Epithelial cell of prostate (primary cell): Measurements from ENCODE around the gene R3HDM2.

Source experiments
- DNase-seq: peaks from one replicate; pipeline ENCODE4 v3.0.0-alpha.2; 2011; ENCODE audit warnings: low read depth, low spot score
- H3K27ac ChIP-seq: fragments of 450-650 bp; 2 replicates; pipeline ENCODE4 v1.5.1; 2017; ENCODE audit warnings: mild to moderate bottlenecking

R3HDM2 gene

DNA sequence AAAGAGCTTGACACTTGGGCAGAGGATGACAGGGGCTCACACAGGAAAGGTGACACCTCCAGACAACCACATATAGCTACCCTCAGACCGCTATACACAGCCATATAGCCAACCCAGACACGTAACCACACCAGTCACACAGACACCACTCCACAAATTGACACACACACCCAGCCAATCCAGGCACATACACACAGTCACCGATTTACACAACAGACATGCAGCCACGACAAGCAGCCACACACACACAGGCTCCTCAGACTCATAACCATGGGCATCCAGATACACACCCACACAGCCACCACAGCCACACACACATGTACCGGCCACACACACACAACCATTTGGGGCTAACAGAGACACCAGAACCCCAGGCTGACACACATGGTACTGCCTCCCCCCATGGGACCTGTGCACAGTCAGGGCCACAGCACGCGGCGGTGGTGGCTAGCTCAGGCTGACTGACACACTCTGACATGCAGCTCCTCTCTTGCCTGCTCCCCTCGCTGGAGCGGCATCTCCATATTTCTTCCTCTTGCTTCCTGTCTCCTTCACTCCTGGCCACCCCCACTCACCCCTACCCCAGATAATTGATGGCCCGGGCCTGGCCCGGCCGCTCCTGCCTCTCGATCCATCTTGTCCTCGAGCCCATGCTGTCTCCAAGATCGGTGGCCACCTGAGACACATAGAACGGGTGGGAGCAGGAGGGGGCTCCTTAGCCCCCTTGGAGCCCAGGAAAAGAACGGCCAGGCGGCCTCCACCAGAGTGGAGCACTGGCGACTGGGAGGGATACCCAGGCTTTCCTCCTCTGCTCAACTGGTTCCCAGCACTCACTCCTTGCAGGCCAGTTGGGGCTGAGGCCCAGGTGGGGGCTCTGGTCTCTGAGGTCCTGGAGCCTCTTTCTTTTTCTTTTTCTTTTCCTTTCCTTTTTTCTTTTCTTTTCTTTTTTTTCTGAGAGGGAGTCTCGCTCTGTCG is 207.4 kb downstream of the R3HDM2 start:
- no peak overlapping the region for H3K27ac ChIP-seq
- DNase-seq, result no peak

- no peak overlapping the region for H3K27ac ChIP-seq
- DNase-seq, result no peak
Measured at GRCh38 chr12:57222286-57223190, 208.3 kb downstream of the R3HDM2 start.

DNA sequence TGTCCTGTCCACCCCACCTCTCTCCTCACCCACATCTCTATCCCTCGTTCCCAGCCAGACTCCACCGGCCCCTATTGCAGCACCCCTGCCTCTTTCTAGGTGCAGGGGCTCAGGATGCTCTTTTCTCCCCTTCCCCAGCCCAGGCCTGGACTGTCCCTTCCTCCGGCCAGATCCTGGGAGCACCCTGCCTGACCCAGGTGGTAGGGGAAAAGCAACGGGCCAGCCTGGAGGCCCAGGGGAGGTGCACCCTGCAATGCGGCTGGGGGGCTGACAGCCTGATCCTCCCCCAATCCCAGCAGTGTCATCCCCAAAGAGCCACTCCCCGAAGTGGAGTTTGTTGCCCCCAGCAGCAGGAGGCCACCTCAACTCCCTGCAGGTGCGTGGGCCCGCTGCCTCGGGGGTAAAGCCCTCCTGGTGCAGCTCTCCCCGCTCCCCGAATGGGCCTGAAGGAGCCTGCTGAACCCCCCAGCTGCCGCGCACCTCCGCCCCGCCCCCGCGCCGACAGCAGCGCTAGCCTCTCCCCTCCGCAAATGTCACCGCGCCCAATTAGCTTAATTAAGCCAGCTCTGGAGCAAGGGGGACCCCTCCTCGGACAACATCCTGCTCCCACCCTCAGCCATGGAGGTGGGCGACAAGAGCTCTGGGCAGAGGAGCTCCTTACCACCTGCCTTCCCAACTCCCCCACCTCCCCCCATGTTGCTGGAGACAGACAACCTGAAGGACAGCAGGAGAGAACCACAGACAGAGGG is 209.5 kb downstream of the R3HDM2 start:
- no peak for DNase-seq
- no peak overlapping the region for H3K27ac ChIP-seq

DNA sequence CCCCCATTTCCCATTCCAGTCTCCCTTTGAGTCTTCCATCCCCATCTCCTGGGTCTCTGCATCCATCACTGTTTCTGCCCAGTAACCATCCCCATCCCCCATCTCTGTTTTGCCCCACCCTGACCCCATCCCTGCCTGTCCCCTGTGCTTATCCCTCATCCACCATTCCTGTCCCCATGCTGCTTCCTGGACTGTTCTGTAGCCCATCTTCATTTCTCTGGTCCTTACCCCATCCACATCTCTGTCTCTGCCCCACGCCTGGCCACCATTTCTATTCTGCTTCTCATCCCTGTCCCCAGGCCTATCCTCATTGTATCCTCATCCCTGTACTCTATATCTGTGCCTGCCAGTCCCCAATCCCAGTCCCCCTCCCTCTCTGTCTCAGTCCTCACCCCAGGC is 210.1 kb downstream of the R3HDM2 start:
- no peak overlapping the region for H3K27ac ChIP-seq
- no peak for DNase-seq

DNA sequence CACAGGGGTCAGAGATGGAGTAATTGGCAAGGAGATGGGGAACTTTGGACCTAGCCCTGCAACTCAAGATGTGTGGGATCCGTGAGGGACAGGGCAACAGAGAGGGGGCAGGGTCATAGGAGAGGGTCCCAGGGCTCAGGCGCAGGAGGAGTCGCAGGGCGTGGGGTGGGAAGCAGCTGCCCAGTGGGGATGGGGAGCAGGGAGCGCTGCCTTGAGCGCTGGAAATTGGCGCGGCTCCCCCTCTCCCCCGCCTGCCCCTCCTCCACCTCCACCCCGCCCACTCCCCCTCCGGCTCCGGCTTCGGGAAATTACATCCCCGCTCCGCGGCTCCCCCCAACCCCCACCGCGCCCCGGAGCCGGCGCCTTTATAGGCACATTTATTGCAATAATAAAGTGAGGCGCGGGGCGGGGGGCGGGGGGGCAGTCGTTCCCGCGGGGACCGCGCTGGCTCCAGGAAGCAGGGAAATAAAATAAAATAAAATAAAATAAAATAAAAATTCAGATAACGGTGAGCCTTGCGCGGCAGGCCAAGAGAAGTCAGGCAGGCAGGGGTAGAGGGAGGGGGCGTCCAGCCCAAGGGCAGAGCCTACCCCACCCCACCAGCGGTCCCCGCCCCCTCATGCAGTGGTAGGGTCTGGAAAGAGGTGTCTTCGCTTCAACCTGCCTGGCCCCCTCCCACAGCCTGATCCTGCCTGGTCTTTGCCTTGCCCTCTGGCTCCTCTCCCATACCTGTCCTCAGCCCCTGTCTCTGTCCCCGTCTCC is 210.7 kb downstream of the R3HDM2 start:
- no peak for DNase-seq
- H3K27ac ChIP-seq, result no peak overlapping the region

DNA sequence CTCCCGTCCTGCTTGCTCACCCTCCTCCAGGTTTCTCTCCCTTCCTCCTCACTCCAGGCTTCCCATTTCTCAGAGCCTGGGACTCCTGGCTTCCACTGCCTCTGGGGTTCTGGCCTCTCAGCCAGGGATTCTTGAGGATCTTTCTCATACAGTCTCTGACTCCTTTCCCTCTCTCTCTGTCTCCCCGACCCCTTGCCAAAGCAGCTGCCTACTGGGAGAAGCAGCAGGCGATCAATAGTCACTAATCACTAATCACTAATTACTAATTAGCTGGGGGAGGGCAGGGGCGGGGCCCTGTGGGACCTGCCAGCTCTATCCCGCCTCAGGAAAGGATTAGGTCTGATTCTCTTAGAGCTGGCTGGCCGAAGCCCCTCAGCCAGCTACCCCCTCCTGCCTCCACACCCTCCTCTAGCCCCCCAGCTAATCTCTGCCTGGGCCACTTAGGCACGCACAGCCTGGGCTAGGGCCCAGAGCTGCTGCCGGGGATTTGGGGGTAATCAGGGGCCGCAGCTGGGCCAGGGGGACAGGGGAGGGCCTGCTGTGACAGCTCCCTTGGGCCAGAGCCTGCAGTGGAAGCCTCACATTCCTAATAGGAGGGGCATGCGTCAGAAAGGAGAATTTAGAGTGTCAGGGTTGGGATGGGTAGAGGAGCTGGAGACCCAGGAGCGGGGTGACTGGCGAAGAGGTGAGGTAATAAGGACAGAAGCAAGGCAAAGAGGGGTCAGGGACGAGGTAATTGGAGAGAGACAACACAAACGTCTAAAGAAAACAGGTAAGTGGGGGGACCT is 211.4 kb downstream of the R3HDM2 start:
- DNase-seq, result no peak
- no peak overlapping the region for H3K27ac ChIP-seq

GRCh38 chr12:57218030-57218853 is 212.6 kb downstream of the R3HDM2 start:
- H3K27ac ChIP-seq, result no peak overlapping the region
- no peak for DNase-seq

GRCh38 chr12:57216921-57217879 is 213.6 kb downstream of the R3HDM2 start:
- H3K27ac ChIP-seq, result no peak overlapping the region
- DNase-seq, result no peak

DNA sequence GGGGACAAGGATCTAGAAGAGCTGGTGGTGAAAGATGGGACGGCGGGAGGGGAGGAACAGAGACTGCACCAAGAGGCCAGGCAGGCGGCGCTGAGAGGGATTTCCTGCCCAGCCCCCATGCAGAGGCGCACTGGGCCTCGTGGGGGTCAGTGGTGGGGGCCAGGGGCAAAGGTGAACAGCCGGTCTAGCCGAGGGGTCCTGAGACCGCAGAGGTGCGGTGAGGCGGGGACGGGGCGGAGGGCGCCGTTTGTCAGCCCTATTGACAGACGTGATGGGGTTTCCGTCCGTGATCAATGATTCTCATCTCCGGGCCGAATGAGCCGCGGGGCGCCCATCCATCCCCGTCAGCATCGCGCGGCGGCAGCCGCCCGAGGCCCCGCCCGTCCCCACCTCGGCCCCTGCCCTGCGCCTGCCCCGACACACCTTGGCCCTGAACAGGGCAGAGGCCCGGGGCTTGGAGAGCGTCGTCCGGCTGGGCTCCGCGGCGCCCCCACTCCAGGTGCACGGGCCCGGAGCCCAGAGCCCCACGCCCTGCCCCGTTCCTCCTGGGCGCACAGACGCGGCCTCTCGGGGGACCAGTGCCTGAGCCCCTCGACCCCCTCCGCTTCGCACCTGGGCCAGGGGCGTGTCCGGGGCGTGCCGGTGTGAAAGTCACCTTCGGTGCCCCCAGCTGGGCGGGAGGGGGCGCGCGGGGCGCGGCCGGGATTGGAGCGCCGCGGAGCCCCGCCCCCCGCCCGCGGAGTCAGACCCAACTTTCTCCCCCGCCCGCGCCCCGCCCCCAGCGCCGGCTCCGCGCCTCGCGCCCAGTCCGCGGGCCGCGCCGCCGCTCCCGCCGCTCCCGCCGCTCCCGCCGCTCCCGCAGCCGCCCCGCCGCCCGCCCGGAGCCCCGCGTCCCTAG is 214.6 kb downstream of the R3HDM2 start, which contains the start of gene NXPH4:
Gene NXPH4, plus strand, starts transcription at position 781 of the 898 bp plus-strand sequence. CDS start 176 bp downstream, outside the sequence.
- DNase-seq, result no peak
- no peak within 1 kb of the TSS for H3K27ac ChIP-seq

GRCh38 chr12:57215668-57216013 is 215.2 kb downstream of the R3HDM2 start:
- no peak for DNase-seq

GRCh38 chr12:57215065-57215464 is 215.8 kb downstream of the R3HDM2 start:
- H3K27ac ChIP-seq, result no peak overlapping the region
- DNase-seq, result no peak

More at GRCh38 chr12:57215668-57216013, 215.2 kb downstream of the R3HDM2 start:
- H3K27ac ChIP-seq, result no peak overlapping the region

DNA sequence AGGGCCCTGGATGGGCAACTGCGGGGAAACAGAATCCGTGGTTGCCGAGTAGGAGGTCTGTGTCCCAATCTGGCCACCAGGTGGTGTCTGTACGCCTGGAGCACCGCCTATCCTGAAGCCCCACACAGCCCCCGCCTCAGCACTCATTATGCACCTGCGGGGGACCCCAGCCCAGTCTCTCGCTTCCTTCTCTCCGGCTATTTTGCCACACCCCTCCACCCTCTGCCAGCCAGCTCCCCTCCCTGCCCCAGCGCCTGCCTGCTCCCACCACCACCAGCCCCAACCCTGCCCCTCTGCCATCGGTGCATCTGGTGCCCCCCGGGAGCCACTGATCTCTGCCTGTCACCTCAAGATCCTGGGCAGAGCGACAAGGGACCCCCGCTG is 216.5 kb downstream of the R3HDM2 start:
- DNase-seq, result no peak
- H3K27ac ChIP-seq, result no peak overlapping the region

DNA sequence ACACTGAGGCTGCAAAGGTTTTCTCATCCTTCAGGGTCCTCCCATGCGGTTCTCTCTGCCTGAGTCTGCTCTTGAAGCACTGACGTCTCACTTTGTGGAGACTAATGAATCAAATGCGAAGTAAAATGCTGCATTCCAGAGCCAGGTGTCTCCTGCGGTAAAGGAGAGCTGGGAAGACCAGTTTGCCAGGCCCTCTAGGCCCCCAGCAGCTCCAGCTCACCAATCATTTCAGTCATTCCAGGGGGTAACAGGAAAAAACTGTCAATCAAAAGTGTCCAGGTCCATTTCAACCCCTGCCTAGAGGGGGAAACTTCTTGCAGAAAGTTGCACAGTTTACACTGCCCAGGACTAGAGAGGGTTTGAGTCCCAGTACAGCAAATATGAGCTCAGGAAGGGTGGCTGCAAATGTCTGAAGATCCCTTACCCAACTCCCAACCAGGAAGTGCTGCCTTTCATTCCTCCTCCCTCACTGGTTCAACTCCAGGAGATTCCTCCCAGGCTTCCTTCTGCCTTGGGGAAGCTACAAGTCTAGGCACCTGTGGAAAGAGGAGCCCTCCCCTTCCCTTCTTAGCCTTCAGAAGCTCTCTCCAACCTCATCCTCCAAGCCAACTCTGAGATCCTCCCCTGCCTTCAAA is 217.0 kb downstream of the R3HDM2 start:
- no peak for DNase-seq
- no peak overlapping the region for H3K27ac ChIP-seq

DNA sequence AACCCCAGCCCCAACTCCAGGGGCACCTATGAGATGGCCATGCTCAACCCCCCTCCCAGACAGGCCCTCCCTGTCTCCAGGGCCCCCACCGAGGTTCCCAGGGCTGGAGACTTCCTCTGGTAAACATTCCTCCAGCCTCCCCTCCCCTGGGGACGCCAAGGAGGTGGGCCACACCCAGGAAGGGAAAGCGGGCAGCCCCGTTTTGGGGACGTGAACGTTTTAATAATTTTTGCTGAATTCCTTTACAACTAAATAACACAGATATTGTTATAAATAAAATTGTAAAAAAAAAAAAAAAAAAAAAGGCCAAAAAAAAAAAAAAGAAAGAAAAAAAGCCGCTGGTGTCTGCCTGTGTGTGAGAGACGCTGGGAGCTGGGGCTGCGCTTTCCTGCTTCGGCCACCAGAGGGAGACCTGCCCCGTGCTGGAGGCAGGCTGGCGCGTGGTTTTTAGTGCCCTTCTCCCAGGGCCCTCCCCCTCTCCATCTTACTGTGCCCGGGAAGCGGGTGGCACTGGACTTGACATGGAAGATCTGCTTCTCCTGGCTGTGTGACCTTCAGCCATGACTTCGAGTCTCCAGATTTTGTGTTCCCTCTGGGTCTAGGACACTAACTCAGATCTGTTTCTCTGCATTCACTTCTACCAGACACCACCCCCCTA is 217.7 kb downstream of the R3HDM2 start:
- no peak overlapping the region for H3K27ac ChIP-seq
- peak; percentile 31 for DNase-seq

GRCh38 chr12:57212701-57213057 is 218.2 kb downstream of the R3HDM2 start:
- DNase-seq, result no peak
- H3K27ac ChIP-seq, result no peak overlapping the region
